ENCODE results near the gene NDRG4.

DNA sequence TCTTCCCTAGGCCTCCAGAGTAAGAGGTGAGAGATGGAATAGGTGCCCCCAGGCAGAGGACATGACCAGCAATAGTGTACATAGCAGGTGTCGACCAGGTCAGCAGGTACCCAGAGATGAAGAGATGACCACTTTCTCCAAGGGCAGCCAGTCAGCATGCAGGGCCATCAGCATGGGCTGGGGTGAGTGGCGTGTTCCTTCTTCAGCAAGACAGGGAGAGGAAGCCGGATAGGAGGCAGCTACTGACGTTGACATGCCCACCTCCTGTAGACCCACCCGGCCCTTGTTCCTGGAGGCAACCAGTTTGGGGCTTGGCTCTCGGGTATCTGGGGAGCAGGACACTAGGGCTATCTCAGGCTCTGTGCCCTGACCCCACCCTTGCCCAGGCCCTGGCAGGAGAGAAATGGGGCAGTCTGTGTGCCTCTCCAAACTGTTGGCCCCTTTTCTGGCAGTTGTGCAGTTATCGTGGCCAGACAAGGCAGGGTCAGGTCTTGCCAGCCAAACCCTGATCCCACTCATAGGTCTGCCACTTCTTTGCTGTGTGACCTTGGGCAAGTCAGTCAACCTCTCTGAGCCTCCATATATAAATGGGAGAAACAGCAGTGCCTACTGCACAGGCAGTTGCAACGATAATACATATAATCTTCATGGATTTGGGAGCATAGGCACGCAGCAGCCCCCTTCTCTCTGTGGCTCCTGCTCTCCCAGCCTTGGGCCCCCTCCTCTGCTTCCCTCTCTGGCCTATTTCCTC is 1.4 kb upstream of the NDRG4 start:
- TF ChIP-seq, protein P1, sequence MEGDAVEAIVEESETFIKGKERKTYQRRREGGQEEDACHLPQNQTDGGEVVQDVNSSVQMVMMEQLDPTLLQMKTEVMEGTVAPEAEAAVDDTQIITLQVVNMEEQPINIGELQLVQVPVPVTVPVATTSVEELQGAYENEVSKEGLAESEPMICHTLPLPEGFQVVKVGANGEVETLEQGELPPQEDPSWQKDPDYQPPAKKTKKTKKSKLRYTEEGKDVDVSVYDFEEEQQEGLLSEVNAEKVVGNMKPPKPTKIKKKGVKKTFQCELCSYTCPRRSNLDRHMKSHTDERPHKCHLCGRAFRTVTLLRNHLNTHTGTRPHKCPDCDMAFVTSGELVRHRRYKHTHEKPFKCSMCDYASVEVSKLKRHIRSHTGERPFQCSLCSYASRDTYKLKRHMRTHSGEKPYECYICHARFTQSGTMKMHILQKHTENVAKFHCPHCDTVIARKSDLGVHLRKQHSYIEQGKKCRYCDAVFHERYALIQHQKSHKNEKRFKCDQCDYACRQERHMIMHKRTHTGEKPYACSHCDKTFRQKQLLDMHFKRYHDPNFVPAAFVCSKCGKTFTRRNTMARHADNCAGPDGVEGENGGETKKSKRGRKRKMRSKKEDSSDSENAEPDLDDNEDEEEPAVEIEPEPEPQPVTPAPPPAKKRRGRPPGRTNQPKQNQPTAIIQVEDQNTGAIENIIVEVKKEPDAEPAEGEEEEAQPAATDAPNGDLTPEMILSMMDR (IDR thresholded peaks at IDR 0.05), result no peak
- TF ChIP-seq POLR2AphosphoS5 (IDR thresholded peaks at IDR 0.05), result no peak
- no peak for TF ChIP-seq EP300 (IDR thresholded peaks at IDR 0.05)

All from stomach (tissue), 4 donors.